H9 (cell line): ENCODE results near the gene GOLT1A. TPM values are rescaled to one million over a fixed set of nuclear protein-coding genes. Genes with fewer than 3 reads are reported as not detected.

Source experiments
- DNase-seq: peaks from one replicate; pipeline ENCODE4 v3.0.0-alpha.2; 2017
- H2AFZ ChIP-seq: one replicate; pipeline ENCODE4 v1.6.1; 2013; ENCODE audit warnings: mild to moderate bottlenecking, low read length, control low read depth, moderate library complexity
- H2AK5ac ChIP-seq: 2 replicates; pipeline ENCODE4 v1.6.1; 2013; ENCODE audit warnings: low read length, control low read depth, mixed read lengths; ENCODE audit not compliant: insufficient read length
- H2BK120ac ChIP-seq: one replicate; pipeline ENCODE4 v1.6.1; 2013; ENCODE audit warnings: low read depth, mild to moderate bottlenecking, low read length, control low read depth, inconsistent platforms; ENCODE audit not compliant: poor library complexity, severe bottlenecking
- H2BK12ac ChIP-seq: 2 replicates; pipeline ENCODE4 v1.6.1; 2013; ENCODE audit warnings: low read length, control low read depth, mixed read lengths, low read depth; ENCODE audit not compliant: insufficient read length
- H2BK15ac ChIP-seq: 2 replicates; pipeline ENCODE4 v1.6.1; 2013; ENCODE audit warnings: low read depth, low read length, control low read depth
- H2BK20ac ChIP-seq: one replicate; pipeline ENCODE4 v1.6.1; 2013; ENCODE audit warnings: low read depth, mild to moderate bottlenecking, low read length, control low read depth, inconsistent platforms; ENCODE audit not compliant: poor library complexity, severe bottlenecking
- H2BK5ac ChIP-seq: 2 replicates; pipeline ENCODE4 v1.6.1; 2013; ENCODE audit warnings: low read length, control low read depth, mixed read lengths; ENCODE audit not compliant: insufficient read length
- H3K14ac ChIP-seq: 2 replicates; pipeline ENCODE4 v1.6.1; 2013; ENCODE audit warnings: low read length, control low read depth; ENCODE audit not compliant: insufficient read depth
- H3K18ac ChIP-seq: 2 replicates; pipeline ENCODE4 v1.6.1; 2013; ENCODE audit warnings: low read depth, mild to moderate bottlenecking, mixed read lengths, low read length, control low read depth; ENCODE audit not compliant: insufficient read length
- H3K23ac ChIP-seq: 2 replicates; pipeline ENCODE4 v1.6.1; 2013; ENCODE audit warnings: low read length, control low read depth, mixed read lengths, low read depth; ENCODE audit not compliant: insufficient read length
- H3K23me2 ChIP-seq: 2 replicates; pipeline ENCODE4 v1.6.1; 2013; ENCODE audit warnings: low read depth, mild to moderate bottlenecking, mixed read lengths, low read length, control low read depth; ENCODE audit not compliant: insufficient read length, poor library complexity, severe bottlenecking
- H3K27ac ChIP-seq: 2 replicates; pipeline ENCODE4 v1.5.1; 2013; ENCODE audit warnings: low read length, control low read depth, mixed read lengths, low read depth; ENCODE audit not compliant: insufficient read length
- H3K27me3 ChIP-seq: 2 replicates; pipeline ENCODE4 v1.6.1; 2013; ENCODE audit warnings: low read length, control low read depth, inconsistent platforms; ENCODE audit not compliant: insufficient read depth
- H3K4ac ChIP-seq: 2 replicates; pipeline ENCODE4 v1.6.1; 2013; ENCODE audit warnings: low read depth, mild to moderate bottlenecking, control low read depth, inconsistent platforms, low read length, moderate library complexity
- H3K4me1 ChIP-seq: 2 replicates; pipeline ENCODE4 v1.6.1; 2013; ENCODE audit warnings: low read length, control low read depth, inconsistent platforms; ENCODE audit not compliant: insufficient read depth
- H3K4me2 ChIP-seq: 2 replicates; pipeline ENCODE4 v1.6.1; 2013; ENCODE audit warnings: low read length, control low read depth, mixed read lengths; ENCODE audit not compliant: insufficient read length, insufficient read depth
- H3K56ac ChIP-seq: 2 replicates; pipeline ENCODE4 v1.6.1; 2013; ENCODE audit warnings: low read depth, mild to moderate bottlenecking, mixed read lengths, low read length, control low read depth; ENCODE audit not compliant: insufficient read length
- H3K79me1 ChIP-seq: 2 replicates; pipeline ENCODE4 v1.6.1; 2013; ENCODE audit warnings: low read depth, mild to moderate bottlenecking, moderate library complexity, low read length, control low read depth, inconsistent platforms; ENCODE audit not compliant: insufficient read depth, poor library complexity, severe bottlenecking
- H3K79me2 ChIP-seq: 2 replicates; pipeline ENCODE4 v1.6.1; 2013; ENCODE audit warnings: low read length, control low read depth, inconsistent platforms; ENCODE audit not compliant: insufficient read depth
- H3K9ac ChIP-seq: 2 replicates; pipeline ENCODE4 v1.6.1; 2013; ENCODE audit warnings: low read length, control low read depth, mixed read lengths; ENCODE audit not compliant: insufficient read length; ENCODE audit errors: extremely low read depth
- H3K9me3 ChIP-seq: one replicate; pipeline ENCODE4 v1.6.1; 2013; ENCODE audit warnings: low read depth, low read length, inconsistent platforms; ENCODE audit not compliant: control insufficient read depth
- H3T11ph ChIP-seq: one replicate; pipeline ENCODE4 v1.6.1; 2013; ENCODE audit warnings: mild to moderate bottlenecking, low read length, control low read depth, inconsistent platforms
- H4K20me1 ChIP-seq: one replicate; pipeline ENCODE4 v1.6.1; 2013; ENCODE audit not compliant: control insufficient read depth, insufficient read length, insufficient read depth
- H4K5ac ChIP-seq: 2 replicates; pipeline ENCODE4 v1.6.1; 2013; ENCODE audit warnings: low read depth, mild to moderate bottlenecking, mixed read lengths, low read length, control low read depth; ENCODE audit not compliant: insufficient read length
- H4K8ac ChIP-seq: replicated peaks from 2 replicates; pipeline ENCODE4 v1.6.1; 2013; ENCODE audit warnings: low read length, control low read depth, mixed read lengths, low read depth; ENCODE audit not compliant: insufficient read length
- H4K91ac ChIP-seq: 2 replicates; pipeline ENCODE4 v1.6.1; 2013; ENCODE audit warnings: low read depth, mild to moderate bottlenecking, moderate library complexity, mixed read lengths, low read length, control low read depth; ENCODE audit not compliant: insufficient read length
- H3K27ac Mint-ChIP-seq, 3 experiments: 2 replicates in 2 of 3; 3 replicates in 1 of 3; pipeline ENCODE4 v1.8.0; 2020 to 2021; ENCODE audit warnings: mixed read lengths in 3 of 3, mild to moderate bottlenecking in 1 of 3, moderate library complexity in 1 of 3
- H3K27me3 Mint-ChIP-seq: 2 replicates; pipeline ENCODE4 v1.8.0; 2021; ENCODE audit warnings: low read depth, mild to moderate bottlenecking, moderate library complexity, mixed read lengths
- H3K36me3 Mint-ChIP-seq, 3 experiments: 2 replicates in 2 of 3; 3 replicates in 1 of 3; pipeline ENCODE4 v1.8.0; 2020 to 2021; ENCODE audit warnings: low read depth in 3 of 3, mixed read lengths in 3 of 3; ENCODE audit not compliant: insufficient read depth in 1 of 3
- H3K4me1 Mint-ChIP-seq, 2 experiments: 2 replicates each; pipeline ENCODE4 v1.8.0; 2020; ENCODE audit warnings: mixed read lengths in 2 of 2
- H3K4me3 Mint-ChIP-seq, 2 experiments: 2 replicates in 1 of 2; 3 replicates in 1 of 2; pipeline ENCODE4 v1.8.0; 2020 to 2021; ENCODE audit warnings: mild to moderate bottlenecking in 2 of 2, mixed read lengths in 2 of 2, moderate library complexity in 1 of 2
- H3K9me3 Mint-ChIP-seq, 2 experiments: 2 replicates in 1 of 2; 3 replicates in 1 of 2; pipeline ENCODE4 v1.8.0; 2020; ENCODE audit warnings: mild to moderate bottlenecking in 2 of 2, mixed read lengths in 2 of 2, moderate library complexity in 1 of 2
- WGBS: extraction: QIAGEN DNeasy Blood & Tissue Kit; methylation state at CpG from one replicate; pipeline ENCODE4 v1.1.7; 2013; ENCODE audit warnings: missing lambda C conversion rate, low lambda C conversion rate, mixed read lengths; ENCODE audit not compliant: insufficient read length; ENCODE audit errors: extremely low coverage; 5-methylcytosine and 5-hydroxymethylcytosine counted together
- total RNA-seq: library from RNA; stranded (reverse); gene quantifications from 2 replicates; pipeline ENCODE4 v1.2.1, GENCODE V29; 2021
- TF ChIP-seq, protein P1 (sequence below): fragments of 200-600 bp; sonication (generic); conservative IDR thresholded peaks from 3 replicates; pipeline ENCODE4 v1.8.0; 2021; ENCODE audit warnings: antibody characterized with exemption, mild to moderate bottlenecking

The GOLT1A gene
- total RNA-seq, 1 experiment from 2014 or later, result 4.2 TPM

DNA sequence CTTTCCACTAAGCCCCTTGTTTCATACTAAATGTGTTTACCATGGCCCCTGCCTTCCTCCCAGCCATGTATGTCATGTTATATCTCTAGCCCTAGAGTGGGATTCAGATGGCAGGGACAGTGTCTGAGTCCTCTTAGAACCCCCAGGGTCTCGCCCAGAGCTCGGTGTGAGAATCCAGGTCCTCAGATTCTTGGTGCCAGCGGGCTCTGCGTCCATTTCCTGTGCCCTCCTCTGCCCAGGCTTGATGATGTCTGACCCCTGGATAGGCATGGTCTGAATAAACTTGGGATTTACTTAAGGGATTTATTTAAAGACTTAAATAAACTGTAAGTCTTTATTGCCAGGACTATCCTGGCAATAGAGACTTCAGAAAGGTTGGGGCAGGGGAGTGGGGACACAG lies 11.3 kb downstream of the GOLT1A start:
- Histone ChIP-seq H4K5ac (no peak overlapping the region), H2BK12ac (no peak overlapping the region), H3K23me2 (no peaks in the 10 kb centered on the region), H3K27me3 (no peaks in the 10 kb centered on the region), H3K9ac (peak overlapping the region; percentile 23), H2BK20ac (no peak overlapping the region), H4K20me1 (no peaks in the 10 kb centered on the region), H2AK5ac (no peak overlapping the region), H3K79me1 (no peaks in the 10 kb centered on the region), H2AFZ (no peak overlapping the region), H3K56ac (no peak overlapping the region), H3K4me2 (no peak overlapping the region), H3K4me1 (no peaks in the 10 kb centered on the region; the same call in 1 of the 2 replicates), H3K27ac (no peak overlapping the region), H3T11ph (no peak overlapping the region), H2BK15ac (no peak overlapping the region), H3K23ac (no peak overlapping the region), H3K14ac (no peak overlapping the region), H4K8ac (no peak overlapping the region), H3K18ac (no peak overlapping the region), H2BK5ac (no peak overlapping the region), H3K4ac (no peak overlapping the region), H3K79me2 (no peaks in the 10 kb centered on the region), H4K91ac (no peak overlapping the region), H2BK120ac (no peak overlapping the region), H3K9me3 (no peaks in the 10 kb centered on the region)
- DNase-seq, result no peak
- Mint-ChIP-seq H3K4me1 (peaks cover 28 to 29% of the 10 kb centered on the region in 2 experiments), H3K27ac (no peak overlapping the region), H3K4me3 (no peak overlapping the region), H3K36me3 (no peaks in the 10 kb centered on the region), H3K27me3 (no peaks in the 10 kb centered on the region; the same call in none of the 2 replicates), H3K9me3 (no peaks in the 10 kb centered on the region)
- TF ChIP-seq, protein P1, sequence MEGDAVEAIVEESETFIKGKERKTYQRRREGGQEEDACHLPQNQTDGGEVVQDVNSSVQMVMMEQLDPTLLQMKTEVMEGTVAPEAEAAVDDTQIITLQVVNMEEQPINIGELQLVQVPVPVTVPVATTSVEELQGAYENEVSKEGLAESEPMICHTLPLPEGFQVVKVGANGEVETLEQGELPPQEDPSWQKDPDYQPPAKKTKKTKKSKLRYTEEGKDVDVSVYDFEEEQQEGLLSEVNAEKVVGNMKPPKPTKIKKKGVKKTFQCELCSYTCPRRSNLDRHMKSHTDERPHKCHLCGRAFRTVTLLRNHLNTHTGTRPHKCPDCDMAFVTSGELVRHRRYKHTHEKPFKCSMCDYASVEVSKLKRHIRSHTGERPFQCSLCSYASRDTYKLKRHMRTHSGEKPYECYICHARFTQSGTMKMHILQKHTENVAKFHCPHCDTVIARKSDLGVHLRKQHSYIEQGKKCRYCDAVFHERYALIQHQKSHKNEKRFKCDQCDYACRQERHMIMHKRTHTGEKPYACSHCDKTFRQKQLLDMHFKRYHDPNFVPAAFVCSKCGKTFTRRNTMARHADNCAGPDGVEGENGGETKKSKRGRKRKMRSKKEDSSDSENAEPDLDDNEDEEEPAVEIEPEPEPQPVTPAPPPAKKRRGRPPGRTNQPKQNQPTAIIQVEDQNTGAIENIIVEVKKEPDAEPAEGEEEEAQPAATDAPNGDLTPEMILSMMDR, result no peak
- WGBS, result no CpG with 5 or more reads among the region's 4 CpGs
